ENCODE results near the gene HDGFL2.

HDGFL2 gene

GRCh38 chr19:4499855-4500254 is 27.8 kb downstream of the HDGFL2 start:
- DNase-seq (ENCODE audit: low read depth) = no peak

DNA sequence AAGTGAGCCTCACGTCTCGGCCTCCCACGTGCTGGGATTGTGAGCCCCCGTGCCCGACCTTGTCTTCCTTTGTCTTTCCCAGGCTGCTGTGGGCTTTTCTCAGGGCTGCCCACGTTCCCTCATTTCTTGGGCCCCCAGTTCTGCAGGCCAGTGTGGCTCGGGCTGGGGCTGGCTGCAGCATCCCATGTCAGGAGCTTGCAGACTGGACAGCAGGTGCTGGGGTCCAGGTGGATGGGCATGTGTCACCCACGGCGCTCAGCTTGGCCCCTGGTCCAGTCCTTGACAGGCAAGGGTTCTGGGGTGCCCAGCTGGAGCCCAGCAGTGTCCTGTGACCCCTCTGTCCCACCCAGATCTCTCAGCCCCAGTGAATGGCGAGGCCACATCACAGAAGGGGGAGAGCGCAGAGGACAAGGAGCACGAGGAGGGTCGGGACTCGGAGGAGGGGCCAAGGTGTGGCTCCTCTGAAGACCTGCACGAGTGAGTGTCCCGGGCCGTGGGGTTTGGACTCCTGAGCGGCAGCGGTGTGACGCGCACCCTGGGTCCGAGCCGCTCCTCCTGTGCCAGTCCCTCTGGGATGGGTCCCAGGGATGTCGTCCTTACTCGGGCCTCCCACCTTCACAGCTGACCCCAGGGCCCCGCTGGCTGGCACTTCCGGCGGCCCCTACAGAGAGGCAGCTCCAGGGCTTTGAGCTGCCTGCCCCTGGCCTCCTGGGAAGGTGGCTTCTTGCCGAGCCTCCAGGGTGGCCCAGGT is 28.9 kb downstream of the HDGFL2 start:
- no peak for DNase-seq (ENCODE audit: low read depth)

DNA sequence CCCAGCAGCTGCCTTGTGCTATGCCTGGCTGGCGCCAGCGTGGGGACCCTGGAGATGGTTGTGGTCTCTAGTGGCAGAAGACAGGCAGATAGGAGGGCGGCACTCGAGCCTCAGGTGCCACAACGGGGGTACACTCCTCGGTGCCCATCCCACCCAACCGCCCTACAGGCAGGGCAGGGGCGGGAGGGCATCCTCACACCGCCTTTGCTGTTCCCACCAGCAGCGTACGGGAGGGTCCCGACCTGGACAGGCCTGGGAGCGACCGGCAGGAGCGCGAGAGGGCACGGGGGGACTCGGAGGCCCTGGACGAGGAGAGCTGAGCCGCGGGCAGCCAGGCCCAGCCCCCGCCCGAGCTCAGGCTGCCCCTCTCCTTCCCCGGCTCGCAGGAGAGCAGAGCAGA is 29.6 kb downstream of the HDGFL2 start:
- no peak for DNase-seq (ENCODE audit: low read depth)

- DNase-seq (ENCODE audit: low read depth) = no peak
These were observed 30.4 kb downstream of the HDGFL2 start for GRCh38 chr19:4502282-4503131.

- no peak for DNase-seq (ENCODE audit: low read depth)
These were observed 31.2 kb downstream of the HDGFL2 start for GRCh38 chr19:4503132-4503824.

DNA sequence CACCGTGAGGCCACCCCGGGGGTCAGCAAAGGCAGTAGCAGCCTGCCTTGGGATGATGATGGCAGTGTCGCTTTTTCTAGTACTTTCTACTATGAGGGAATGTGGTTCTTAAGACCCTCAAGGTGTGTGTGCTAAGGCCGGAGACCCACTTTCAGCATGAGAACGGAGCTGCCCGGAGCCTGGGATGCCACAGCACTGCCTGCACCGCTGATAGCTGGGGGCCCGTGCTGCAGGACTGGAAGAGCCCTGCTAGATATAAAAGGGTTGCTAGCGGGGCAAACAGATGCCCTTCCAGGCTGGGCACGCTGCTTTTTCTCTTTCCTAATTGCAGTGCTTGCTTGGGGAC is 31.7 kb downstream of the HDGFL2 start:
- no peak for DNase-seq (ENCODE audit: low read depth)

- no peak for DNase-seq (ENCODE audit: low read depth)
These were observed 32.2 kb downstream of the HDGFL2 start for GRCh38 chr19:4504297-4504701.

- DNase-seq (ENCODE audit: low read depth) = no peak
These were observed 32.9 kb downstream of the HDGFL2 start for GRCh38 chr19:4504891-4505569.

DNA sequence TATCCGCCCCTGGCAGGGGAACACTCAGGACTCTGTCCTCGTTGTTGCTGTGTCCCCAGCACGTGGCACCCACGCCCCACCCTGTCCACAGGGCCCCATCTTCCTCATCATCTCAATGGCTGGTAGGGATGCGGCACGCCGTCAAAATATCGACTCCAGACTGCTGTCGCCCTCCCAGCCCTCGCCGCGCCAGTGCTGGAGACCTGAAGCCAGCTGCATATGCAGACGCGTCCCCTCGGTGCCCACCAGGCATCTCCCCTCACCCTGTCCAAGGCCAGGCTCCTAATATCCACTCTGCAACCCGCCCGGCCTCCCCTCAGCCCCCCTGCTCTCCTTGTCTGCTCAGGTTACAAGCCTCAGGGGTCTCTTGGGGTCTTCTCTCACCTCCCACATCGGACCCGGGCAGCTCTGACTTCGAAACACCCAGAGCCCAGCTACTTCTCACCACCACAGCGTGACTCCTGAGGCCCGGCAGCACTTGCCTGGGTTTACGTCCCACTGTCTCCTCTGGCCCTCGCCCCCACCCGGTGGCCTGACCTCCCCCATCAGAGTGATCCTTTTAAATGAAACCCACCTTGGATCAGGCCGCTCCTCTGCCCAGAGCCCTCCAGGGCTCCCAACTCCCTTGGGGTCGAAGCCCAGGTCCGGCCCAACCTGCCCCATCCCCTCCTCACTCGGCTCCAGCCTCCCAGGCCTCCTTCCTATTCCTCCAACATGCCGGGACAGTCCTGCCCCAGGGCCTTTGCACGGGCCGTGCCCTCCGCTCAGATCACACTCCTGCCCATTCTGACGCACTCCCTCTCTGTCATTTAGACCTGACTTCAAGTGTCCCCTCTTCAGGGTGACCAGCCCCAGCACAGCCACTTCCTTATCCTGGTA is 33.7 kb downstream of the HDGFL2 start:
- no peak for DNase-seq (ENCODE audit: low read depth)

DNA sequence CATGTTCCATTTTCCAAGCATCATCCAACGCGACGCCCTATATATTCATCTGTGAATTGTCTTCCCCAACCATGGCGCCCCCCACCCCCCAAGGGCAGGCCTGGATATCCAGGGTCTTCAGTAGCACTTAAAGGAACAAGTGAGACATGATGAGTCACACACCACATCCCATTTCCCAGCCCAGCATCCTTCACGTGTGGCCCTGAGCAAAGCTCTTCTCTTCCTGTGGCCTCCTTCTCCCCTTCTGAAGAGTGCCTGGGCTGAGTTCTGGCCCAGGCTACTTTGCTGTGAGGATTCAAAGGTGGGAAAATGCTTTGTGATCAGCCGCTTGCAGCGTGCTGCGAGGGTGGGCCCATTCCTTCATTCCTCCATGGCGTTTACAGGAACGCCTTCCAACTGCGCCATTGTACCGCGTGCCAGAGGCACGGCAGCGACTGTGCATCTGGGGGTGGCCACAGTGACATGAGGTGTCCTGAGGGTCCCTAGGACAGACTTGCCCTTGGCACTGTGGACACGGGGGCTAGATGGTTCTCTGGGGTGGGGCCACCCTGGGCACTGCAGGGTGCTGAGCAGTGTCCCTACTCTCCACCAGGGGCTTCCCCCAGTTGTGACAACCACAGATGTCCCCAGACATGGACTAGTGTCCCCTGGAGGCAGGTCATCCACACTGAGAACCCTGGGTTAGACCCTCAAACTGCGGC is 34.5 kb downstream of the HDGFL2 start:
- DNase-seq (ENCODE audit: low read depth) = peak; percentile 6

GRCh38 chr19:4507150-4507452 is 35.0 kb downstream of the HDGFL2 start:
- DNase-seq (ENCODE audit: low read depth) = no peak

DNA sequence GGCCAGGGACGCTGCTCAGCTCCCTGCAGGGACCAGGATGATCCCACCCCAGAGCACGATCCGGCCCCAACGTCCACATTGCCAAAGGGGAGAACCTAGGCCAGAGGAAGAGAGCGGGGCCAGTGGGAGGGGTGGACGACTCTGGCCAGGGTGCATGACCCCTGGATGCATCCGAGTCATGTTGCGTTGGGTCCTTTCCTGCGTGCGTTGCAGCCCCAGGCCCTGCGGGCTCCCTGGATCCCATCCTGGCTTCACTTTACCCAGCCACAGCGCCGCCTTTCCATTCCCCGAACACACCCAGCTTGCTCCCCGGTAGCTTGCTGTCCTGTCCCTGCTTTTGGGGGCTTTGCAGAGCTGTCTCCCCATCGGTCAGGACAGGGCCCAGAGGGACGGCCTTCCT is 35.7 kb downstream of the HDGFL2 start:
- no peak for DNase-seq (ENCODE audit: low read depth)

- DNase-seq (ENCODE audit: low read depth) = no peak
These were observed 36.6 kb downstream of the HDGFL2 start for GRCh38 chr19:4508698-4509097.

DNA sequence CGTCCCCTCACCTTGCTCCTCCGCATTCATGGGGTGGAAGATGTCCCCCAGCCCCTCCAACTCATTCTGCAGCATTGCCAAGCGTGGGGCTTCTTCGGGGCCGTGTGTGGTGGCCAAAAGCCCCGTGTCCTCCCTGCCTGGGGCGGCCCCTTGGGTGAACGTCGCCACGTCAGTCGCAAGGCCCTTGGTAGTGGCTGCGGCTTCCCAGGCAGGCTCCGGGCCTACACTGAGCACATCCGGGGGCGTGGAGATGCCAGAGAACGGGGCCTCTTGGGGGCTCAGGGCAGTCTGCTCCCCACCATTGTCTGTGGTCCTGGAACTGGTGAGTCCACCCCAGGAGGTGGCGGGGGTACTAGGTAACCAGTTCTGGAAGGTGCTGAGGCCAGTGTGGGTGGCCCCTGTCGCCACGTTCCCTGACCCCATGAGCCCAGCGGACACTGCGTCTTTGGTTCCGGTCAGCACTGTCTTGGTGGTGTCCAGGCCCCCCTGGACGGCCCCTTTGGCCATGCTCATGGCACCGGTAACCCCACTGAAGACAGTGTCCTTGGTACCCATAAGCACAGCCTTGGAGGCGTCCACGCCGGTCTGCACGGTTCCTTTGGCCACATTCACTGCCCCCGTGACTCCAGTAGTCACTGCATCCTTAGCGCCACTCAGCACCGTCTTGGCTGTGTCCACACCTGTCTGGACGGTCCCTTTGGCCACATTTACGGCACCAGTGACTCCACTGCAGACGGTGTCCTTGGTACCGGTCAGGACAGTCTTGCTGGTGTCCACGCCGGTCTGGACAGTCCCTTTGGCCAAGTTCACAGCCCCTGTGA is 38.5 kb downstream of the HDGFL2 start:
- no peak for DNase-seq (ENCODE audit: low read depth)

- DNase-seq (ENCODE audit: low read depth) = no peak
These were observed 39.4 kb downstream of the HDGFL2 start for GRCh38 chr19:4511300-4512054.

- DNase-seq (ENCODE audit: low read depth) = no peak
These were observed 40.0 kb downstream of the HDGFL2 start for GRCh38 chr19:4512070-4512469.

DNA sequence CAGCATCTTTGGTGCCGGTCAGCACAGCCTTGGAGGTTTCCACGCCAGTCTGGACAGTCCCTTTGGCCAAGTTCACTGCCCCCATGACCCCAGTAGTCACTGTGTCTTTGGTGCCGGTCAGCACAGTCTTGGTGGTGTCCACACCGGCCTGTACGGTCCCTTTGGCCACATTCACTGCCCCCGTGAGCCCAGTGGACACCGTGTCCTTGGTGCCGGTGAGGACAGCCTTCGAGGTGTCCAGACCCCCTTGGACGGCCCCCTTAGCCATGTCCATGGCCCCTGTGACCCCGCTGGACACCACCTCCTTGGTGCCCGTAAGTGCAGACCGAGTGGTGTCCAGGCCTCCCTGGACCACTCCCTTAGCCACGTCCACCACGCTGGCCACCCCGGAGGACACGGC is 41.2 kb downstream of the HDGFL2 start:
- no peak for DNase-seq (ENCODE audit: low read depth)

DNA sequence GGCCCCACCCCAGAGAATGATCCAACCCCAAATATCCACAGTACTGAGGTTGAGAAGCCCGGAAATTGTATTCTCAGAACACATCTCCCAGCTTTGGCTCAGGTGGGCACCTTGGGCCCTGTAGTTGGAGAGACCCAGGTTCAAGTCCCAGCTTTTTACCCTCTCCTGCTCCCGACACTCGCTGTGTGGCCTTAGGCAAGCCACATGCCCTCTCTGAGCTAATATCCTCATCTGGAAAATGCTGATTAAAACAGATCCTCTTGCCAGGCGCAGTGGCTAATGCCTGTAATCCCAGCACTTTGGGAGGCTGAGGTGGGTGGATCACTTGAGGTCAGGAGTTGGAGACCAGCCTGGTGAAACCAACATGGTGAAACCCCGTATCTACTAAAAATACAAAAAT is 43.6 kb downstream of the HDGFL2 start:
- no peak for DNase-seq (ENCODE audit: low read depth)

GRCh38 chr19:4516199-4516938 is 44.3 kb downstream of the HDGFL2 start:
- no peak for DNase-seq (ENCODE audit: low read depth)

All from activated T-cell treated with anti-CD3 and anti-CD28 coated beads for 48 hours (primary cell).